Endometrial microvascular endothelial cells (primary cell): Measurements from ENCODE around the gene IZUMO1R. TPM values are rescaled to one million over a fixed set of nuclear protein-coding genes. Genes with fewer than 3 reads are reported as not detected.
"Not testable (repeated sequence)": the region's sequence is repeated elsewhere in the genome, so short reads cannot be mapped to it uniquely, and the experiment has no call there.

Experiments
- in situ Hi-C: cut with HindIII; loops from 2 replicates; pipeline ENCODE4 v1.10.0; 2017; ENCODE audit warnings: low sequenced_read_pairs, low pct_unique_long_range_greater_than_20kb; ENCODE audit errors: inconsistent ontology term
- total RNA-seq: library from RNA; depleted of rRNA; stranded (reverse); fragments of >200 nt; gene quantifications from one replicate; pipeline ENCODE4 v1.2.3, GENCODE V29; 2015; ENCODE audit errors: inconsistent ontology term

Gene IZUMO1R
- total RNA-seq, 1 donor from 2014 or later: not detected

GRCh38 chr11:94314064-94314463 lies 9.7 kb downstream of the IZUMO1R start:
- in situ Hi-C loops: no loop called here

GRCh38 chr11:94315664-94316063 lies 11.3 kb downstream of the IZUMO1R start:
- in situ Hi-C loops: no loop called here

- in situ Hi-C loops: no loop called here
These were observed 18.1 kb downstream of the IZUMO1R start for GRCh38 chr11:94322501-94322900.

- in situ Hi-C loops: no loop called here
These were observed 21.3 kb downstream of the IZUMO1R start for GRCh38 chr11:94325681-94326080.

GRCh38 chr11:94326947-94327346 lies 22.6 kb downstream of the IZUMO1R start:
- in situ Hi-C loops: no loop called here

GRCh38 chr11:94328587-94329080 lies 24.3 kb downstream of the IZUMO1R start:
- in situ Hi-C loops: no loop called here

GRCh38 chr11:94329501-94329900 lies 25.1 kb downstream of the IZUMO1R start:
- in situ Hi-C loops: no loop called here

GRCh38 chr11:94330789-94331188 lies 26.4 kb downstream of the IZUMO1R start:
- in situ Hi-C loops: no loop called here

GRCh38 chr11:94332814-94333213 lies 28.4 kb downstream of the IZUMO1R start:
- in situ Hi-C loops: no loop called here

GRCh38 chr11:94336033-94336432 lies 31.7 kb downstream of the IZUMO1R start:
- in situ Hi-C loops: no loop called here

- in situ Hi-C loops: no loop called here
These were observed 34.3 kb downstream of the IZUMO1R start for GRCh38 chr11:94338651-94339050.

- in situ Hi-C loops: no loop called here
These were observed 37.9 kb downstream of the IZUMO1R start for GRCh38 chr11:94342250-94342649.

GRCh38 chr11:94343495-94343894 lies 39.1 kb downstream of the IZUMO1R start:
- in situ Hi-C loops: no loop called here

- in situ Hi-C loops: not testable (repeated sequence)
These were observed 41.9 kb downstream of the IZUMO1R start for GRCh38 chr11:94346311-94346710.

GRCh38 chr11:94350850-94351563 lies 46.6 kb downstream of the IZUMO1R start:
- in situ Hi-C loops: not testable (repeated sequence)

Other genes starting within 250 kb of the IZUMO1R start
- gene PANX1, start 175.7 kb upstream of the IZUMO1R start, total RNA-seq: 51.0 TPM
- gene GPR83, start 96.8 kb downstream of the IZUMO1R start, total RNA-seq: not detected
- gene MRE11, start 189.3 kb downstream of the IZUMO1R start, total RNA-seq: 17.7 TPM
- 9.9 TPM for gene ANKRD49, start 189.4 kb downstream of the IZUMO1R start, total RNA-seq
- gene C11orf97, start 207.9 kb downstream of the IZUMO1R start, total RNA-seq: not detected
- 4.0 TPM for gene FUT4, start 239.3 kb downstream of the IZUMO1R start, total RNA-seq